CD14-positive monocyte (primary cell): Measurements from ENCODE around the gene NKAIN4. TPM values are rescaled to one million over a fixed set of nuclear protein-coding genes. Genes with fewer than 3 reads are reported as not detected.

ENCODE experiments used
- DNase-seq, 3 donors: peaks; one replicate each; pipeline ENCODE4 v3.0.0-alpha.2; 2011 to 2022
- H2AFZ ChIP-seq: 2 replicates; pipeline ENCODE4 v1.6.0; 2012; ENCODE audit warnings: mild to moderate bottlenecking, low read depth, low read length, inconsistent platforms; ENCODE audit not compliant: insufficient read depth, poor library complexity, severe bottlenecking
- H3K27ac ChIP-seq, 2 donors: 1 replicate in 1 of 2; 2 replicates in 1 of 2; pipeline ENCODE4 v1.5.1; 2012 to 2013; ENCODE audit warnings: low read length in 2 of 2, control low read depth in 1 of 2, inconsistent platforms in 1 of 2, low read depth in 1 of 2, mild to moderate bottlenecking in 1 of 2
- H3K27me3 ChIP-seq, 2 donors: one replicate each; pipeline versions ENCODE4 v1.6.0 to v1.6.1; 2011 to 2013; ENCODE audit warnings: low read length in 2 of 2; ENCODE audit not compliant: control insufficient read depth in 2 of 2, insufficient read depth in 2 of 2
- H3K36me3 ChIP-seq, 2 donors: replicated peaks in 1 of 2; 1 replicate in 1 of 2; 2 replicates in 1 of 2; pipeline versions ENCODE4 v1.5.1 to v1.6.1; 2012 to 2013; ENCODE audit warnings: low read length in 2 of 2, control low read depth in 1 of 2, inconsistent platforms in 1 of 2, mild to moderate bottlenecking in 1 of 2; ENCODE audit not compliant: insufficient read depth in 2 of 2, control insufficient read depth in 1 of 2
- H3K4me1 ChIP-seq, 2 donors: 1 replicate in 1 of 2; 2 replicates in 1 of 2; pipeline versions ENCODE4 v1.5.1 to v1.6.1; 2012 to 2013; ENCODE audit warnings: low read length in 2 of 2, control low read depth in 1 of 2, inconsistent platforms in 1 of 2, mild to moderate bottlenecking in 1 of 2, moderate library complexity in 1 of 2; ENCODE audit not compliant: insufficient read depth in 2 of 2, control insufficient read depth in 1 of 2
- H3K4me2 ChIP-seq: replicated peaks from 2 replicates; pipeline ENCODE3; 2012; ENCODE audit warnings: low read length, moderate library complexity, mild to moderate bottlenecking; ENCODE audit not compliant: poor library complexity, severe bottlenecking; ENCODE audit errors: extremely low read depth
- H3K4me3 ChIP-seq, 3 experiments: fragments of 200-600 bp in 1 of 3; sonication (generic) in 1 of 3; replicated peaks in 1 of 3; 1 replicate in 2 of 3; 2 replicates in 1 of 3; pipeline ENCODE4 v1.5.1; 2011 to 2013; ENCODE audit warnings: low read length in 3 of 3, mild to moderate bottlenecking in 3 of 3, control low read depth in 2 of 3, low read depth in 2 of 3, inconsistent platforms in 1 of 3, moderate library complexity in 1 of 3
- H3K79me2 ChIP-seq: 2 replicates; pipeline ENCODE4 v1.6.0; 2012; ENCODE audit warnings: mild to moderate bottlenecking, control low read depth, inconsistent platforms, low read length, moderate library complexity; ENCODE audit not compliant: insufficient read depth
- H3K9ac ChIP-seq: 2 replicates; pipeline ENCODE4 v1.6.0; 2017; ENCODE audit warnings: low read length, mild to moderate bottlenecking; ENCODE audit not compliant: insufficient read depth, poor library complexity, severe bottlenecking
- H3K9me3 ChIP-seq, 2 donors: replicated peaks in 1 of 2; 1 replicate in 1 of 2; 2 replicates in 1 of 2; pipeline versions ENCODE4 v1.5.1 to v1.6.1; 2012 to 2013; ENCODE audit warnings: low read length in 2 of 2, control low read depth in 1 of 2; ENCODE audit not compliant: control insufficient read depth in 1 of 2, insufficient read depth in 1 of 2
- H4K20me1 ChIP-seq: 2 replicates; pipeline ENCODE4 v1.6.0; 2012; ENCODE audit warnings: mild to moderate bottlenecking, low read length, control low read depth, moderate library complexity; ENCODE audit not compliant: insufficient read depth
- H3K27ac Mint-ChIP-seq, 7 donors: one replicate each; pipeline ENCODE4 v1.8.0; 2020; ENCODE audit warnings: mild to moderate bottlenecking in 7 of 7, mixed read lengths in 7 of 7, moderate library complexity in 6 of 7, inconsistent platforms in 2 of 7
- H3K27me3 Mint-ChIP-seq, 3 donors: one replicate each; pipeline ENCODE4 v1.8.0; 2021 to 2022; ENCODE audit warnings: low read depth in 3 of 3, mild to moderate bottlenecking in 3 of 3, mixed read lengths in 3 of 3, moderate library complexity in 3 of 3, inconsistent platforms in 1 of 3
- H3K36me3 Mint-ChIP-seq, 2 donors: one replicate each; pipeline ENCODE4 v1.8.0; 2020; ENCODE audit warnings: mixed read lengths in 2 of 2, inconsistent platforms in 1 of 2, mild to moderate bottlenecking in 1 of 2
- H3K4me1 Mint-ChIP-seq: one replicate; pipeline ENCODE4 v1.8.0; 2020; ENCODE audit warnings: mild to moderate bottlenecking, mixed read lengths
- H3K4me3 Mint-ChIP-seq, 2 donors: one replicate each; pipeline ENCODE4 v1.8.0; 2020; ENCODE audit warnings: mild to moderate bottlenecking in 2 of 2, mixed read lengths in 2 of 2, moderate library complexity in 1 of 2
- H3K9me3 Mint-ChIP-seq, 7 donors: one replicate each; pipeline ENCODE4 v1.8.0; 2020 to 2022; ENCODE audit warnings: mixed read lengths in 7 of 7, mild to moderate bottlenecking in 6 of 7, moderate library complexity in 6 of 7, inconsistent platforms in 2 of 7
- CTCF ChIP-seq: fragments of 200-600 bp; IDR thresholded peaks from one replicate; pipeline ENCODE4 v1.8.0; 2022; ENCODE audit warnings: antibody characterized with exemption, mild to moderate bottlenecking
- WGBS: methylation state at CpG from one replicate; pipeline ENCODE4 v1.1.5; 2013; ENCODE audit warnings: missing lambda C conversion rate; ENCODE audit not compliant: insufficient coverage; 5-methylcytosine and 5-hydroxymethylcytosine counted together
- intact Hi-C, 2 donors: fragments of 100-400 bp; cut with micrococcal nuclease; formaldehyde crosslinking; loops; one replicate each; pipeline versions ENCODE4 v1.15.0 to v1.15.1; 2023
- polyA plus RNA-seq, 3 donors: library from polyadenylated mRNA; depleted of rRNA in 1 of 3; unstranded in 2 of 3; stranded (reverse) in 1 of 3; fragments of 300-500 nt in 2 of 3; fragments of >200 nt in 1 of 3; fragmentation: Illumina TruSeq in 2 of 3; gene quantifications; 1 replicate in 2 of 3; 2 replicates in 1 of 3; pipeline ENCODE4 v1.2.3, GENCODE V29; 2012 to 2021

Gene NKAIN4
- polyA plus RNA-seq, 3 donors, result not detected

- peak; percentile 93 to 96 (median 94) for DNase-seq
- H4K20me1 ChIP-seq, result peaks cover 41% of the 10 kb centered on the region
- 1% methylated on average over 94 of the region's 96 CpGs for WGBS
- H3K9me3 Mint-ChIP-seq, result no peaks in the 10 kb centered on the region
- peak within 1 kb of the TSS; percentile 69 to 89 (median 88) for H3K4me3 ChIP-seq
- H3K4me3 Mint-ChIP-seq, result peak within 1 kb of the TSS; percentile 91 to 93
- peaks cover 23 to 34% of the 10 kb centered on the region in 2 donors for H3K36me3 ChIP-seq
- peaks cover 45% of the 10 kb centered on the region for H3K79me2 ChIP-seq
- H3K4me1 Mint-ChIP-seq, result peaks cover 24% of the 10 kb centered on the region
- H3K27me3 Mint-ChIP-seq, result peaks cover 5 to 9% (median 6%) of the 10 kb centered on the region in 3 donors
- H3K9me3 ChIP-seq, result no peaks in the 10 kb centered on the region
- H3K27me3 ChIP-seq, result peaks cover 0 to 3% of the 10 kb centered on the region in 2 donors
- peaks cover 15 to 19% of the 10 kb centered on the region in 2 donors for H3K4me1 ChIP-seq
- H3K36me3 Mint-ChIP-seq, result peaks cover 27 to 31% of the 10 kb centered on the region in 2 donors
- peak within 1 kb of the TSS; percentile 99 for H2AFZ ChIP-seq
- peak within 1 kb of the TSS; percentile 85 to 95 (median 91) for H3K27ac Mint-ChIP-seq
- H3K4me2 ChIP-seq, result peak within 1 kb of the TSS; percentile 92
- peak within 1 kb of the TSS; percentile 90 for H3K9ac ChIP-seq
- H3K27ac ChIP-seq, result peak within 1 kb of the TSS; percentile 62 to 86
- intact Hi-C loops, result loop anchor here (2.0 to 10.0 kb wide), 2 partner anchors 281 to 287 kb away; partner anchors contain the start of gene GID8 (in 1 of the 2)
- no peak for TF ChIP-seq CTCF
Measured at GRCh38 chr20:63216041-63216848, 38.0 kb downstream of the NKAIN4 start, which contains the start of gene YTHDF1. Gene YTHDF1 (minus strand): TSS chr20:63216131. CDS start chr20:63215892, 239 bp downstream.
